GM12875 (cell line): ENCODE results near the gene RBP4.

Experiments
- H3K4me3 ChIP-seq: one replicate; pipeline ENCODE4 v1.5.1; 2011; ENCODE audit warnings: low read depth, low read length, control low read depth
- TF ChIP-seq, protein P1 (sequence below): IDR thresholded peaks from 2 replicates; pipeline ENCODE4 v1.5.1; 2011; ENCODE audit warnings: low read depth, mild to moderate bottlenecking, control low read depth, inconsistent platforms, low read length, moderate library complexity, borderline replicate concordance; ENCODE audit not compliant: insufficient read depth

The RBP4 gene

DNA sequence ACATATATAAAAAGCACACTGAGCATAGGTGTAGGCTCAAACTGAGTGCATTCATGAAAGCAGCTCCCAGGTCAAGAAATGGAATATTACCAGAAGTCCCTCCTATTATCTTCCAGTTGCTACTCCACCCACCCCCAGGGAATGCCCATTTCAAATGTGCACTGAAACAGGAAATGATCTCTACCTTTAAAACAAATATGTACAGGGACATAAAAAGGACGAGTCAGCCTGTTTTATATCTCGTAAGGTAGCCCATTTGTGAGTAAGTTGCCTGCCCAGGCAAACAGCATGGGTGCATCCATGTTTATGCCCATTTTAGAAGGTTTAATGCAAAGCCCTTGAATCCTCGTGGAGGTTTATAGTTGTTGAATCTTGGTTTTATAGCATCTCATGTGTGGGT lies 24.1 kb downstream of the RBP4 start:
- TF ChIP-seq, protein P1, sequence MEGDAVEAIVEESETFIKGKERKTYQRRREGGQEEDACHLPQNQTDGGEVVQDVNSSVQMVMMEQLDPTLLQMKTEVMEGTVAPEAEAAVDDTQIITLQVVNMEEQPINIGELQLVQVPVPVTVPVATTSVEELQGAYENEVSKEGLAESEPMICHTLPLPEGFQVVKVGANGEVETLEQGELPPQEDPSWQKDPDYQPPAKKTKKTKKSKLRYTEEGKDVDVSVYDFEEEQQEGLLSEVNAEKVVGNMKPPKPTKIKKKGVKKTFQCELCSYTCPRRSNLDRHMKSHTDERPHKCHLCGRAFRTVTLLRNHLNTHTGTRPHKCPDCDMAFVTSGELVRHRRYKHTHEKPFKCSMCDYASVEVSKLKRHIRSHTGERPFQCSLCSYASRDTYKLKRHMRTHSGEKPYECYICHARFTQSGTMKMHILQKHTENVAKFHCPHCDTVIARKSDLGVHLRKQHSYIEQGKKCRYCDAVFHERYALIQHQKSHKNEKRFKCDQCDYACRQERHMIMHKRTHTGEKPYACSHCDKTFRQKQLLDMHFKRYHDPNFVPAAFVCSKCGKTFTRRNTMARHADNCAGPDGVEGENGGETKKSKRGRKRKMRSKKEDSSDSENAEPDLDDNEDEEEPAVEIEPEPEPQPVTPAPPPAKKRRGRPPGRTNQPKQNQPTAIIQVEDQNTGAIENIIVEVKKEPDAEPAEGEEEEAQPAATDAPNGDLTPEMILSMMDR = no peak

DNA sequence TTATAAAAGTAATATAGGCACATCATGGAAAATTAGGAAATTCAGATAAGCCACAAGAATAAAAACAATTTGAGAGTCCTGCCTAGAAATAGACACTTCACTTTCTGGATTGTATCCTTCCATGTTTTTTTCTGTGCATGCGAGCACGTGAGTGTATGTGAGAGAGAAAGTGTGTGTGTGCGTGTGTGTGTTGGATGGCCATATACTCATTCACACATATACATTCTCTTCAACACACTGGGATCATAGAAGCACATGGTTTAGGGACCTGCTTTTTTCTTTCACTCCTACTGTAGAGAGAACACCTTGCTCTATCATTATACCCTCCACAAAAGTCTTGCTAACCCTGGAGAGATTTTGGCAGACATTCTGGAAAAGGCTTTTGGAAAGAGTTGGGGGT lies 27.1 kb downstream of the RBP4 start:
- TF ChIP-seq, protein P1 = no peak
- no peak overlapping the region for H3K4me3 ChIP-seq

More for the DNA sequence above, 24.1 kb downstream of the RBP4 start:
- no peak overlapping the region for H3K4me3 ChIP-seq

DNA sequence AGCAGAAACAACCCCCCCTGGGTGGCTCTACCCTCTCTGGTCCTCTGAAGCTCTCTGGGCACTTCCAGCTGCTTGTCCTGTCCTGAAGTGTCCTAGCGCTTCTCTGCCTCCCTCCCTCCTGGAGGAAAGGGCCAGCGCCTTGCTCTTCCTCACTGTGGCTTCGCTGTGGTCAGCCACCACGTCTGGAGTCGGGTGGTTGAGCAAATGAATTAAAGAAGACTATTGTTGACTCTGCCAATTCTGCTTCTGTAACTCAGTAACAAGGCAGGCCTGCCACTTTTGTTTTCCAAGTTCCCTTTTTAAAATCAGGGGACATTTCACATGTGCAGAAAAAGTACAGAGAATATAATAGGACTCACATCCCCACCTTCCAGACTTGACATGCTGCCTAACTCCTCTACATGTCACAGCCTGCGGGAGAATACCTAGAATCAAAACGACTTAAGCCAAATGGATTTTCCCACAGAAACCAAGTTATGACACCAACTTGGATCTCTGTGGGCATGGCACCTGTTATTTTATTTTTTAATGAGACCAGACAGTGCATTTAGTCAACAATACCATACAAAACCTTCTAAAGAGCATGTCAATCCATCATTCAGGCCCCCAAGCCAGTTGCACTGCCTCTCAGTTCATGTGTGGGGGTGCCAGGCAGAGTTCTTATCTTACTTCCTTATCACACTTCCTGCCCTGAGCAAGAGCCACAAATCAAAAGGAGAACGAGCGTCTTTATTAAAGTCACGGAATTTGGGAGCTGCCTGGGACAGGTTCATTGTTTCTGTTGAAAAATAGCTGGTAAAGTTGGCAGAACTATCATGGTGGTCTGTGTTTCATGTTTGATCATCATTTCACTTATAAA lies 27.8 kb downstream of the RBP4 start:
- no peak overlapping the region for H3K4me3 ChIP-seq
- TF ChIP-seq, protein P1 = no peak

DNA sequence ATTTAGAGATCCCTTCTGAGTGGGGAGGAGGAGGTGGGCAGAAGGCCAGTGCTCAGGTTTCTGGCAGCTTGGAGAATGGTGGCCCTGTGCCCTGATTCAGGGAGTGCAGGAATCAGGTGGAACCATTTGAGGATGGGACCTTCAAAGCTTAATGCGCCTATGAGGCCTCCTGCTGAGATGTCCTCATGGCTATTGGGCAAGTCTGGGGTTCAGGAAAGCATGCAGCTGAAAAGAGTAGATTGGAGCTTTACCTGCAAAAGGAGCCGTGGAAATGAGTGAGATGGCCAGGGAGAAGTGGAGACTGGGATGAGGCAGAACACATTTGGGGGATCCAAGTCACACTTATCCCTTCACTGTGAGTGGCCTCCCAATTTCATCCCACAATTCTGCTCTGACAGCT lies 28.4 kb downstream of the RBP4 start:
- TF ChIP-seq, protein P1 = no peak
- no peak overlapping the region for H3K4me3 ChIP-seq

DNA sequence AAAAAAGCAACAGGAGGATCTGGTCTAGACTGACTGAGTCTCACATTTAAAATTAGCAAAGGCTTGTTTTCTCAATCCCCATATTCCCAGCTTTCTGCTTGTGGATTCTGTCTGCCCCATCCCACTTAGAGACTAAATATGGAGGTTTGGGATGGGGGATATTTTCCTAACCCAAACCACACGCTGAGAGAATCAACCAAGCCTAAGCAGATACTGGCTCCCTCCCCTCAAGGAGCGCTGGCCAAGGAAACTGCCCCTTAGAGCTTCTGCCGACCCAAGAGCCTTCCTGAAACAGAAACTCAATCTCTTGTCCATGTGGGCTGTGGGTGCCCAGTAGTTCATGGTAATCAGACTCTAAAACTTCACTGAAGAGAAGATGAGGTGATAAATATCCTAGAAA lies 30.7 kb downstream of the RBP4 start:
- H3K4me3 ChIP-seq = no peak overlapping the region
- TF ChIP-seq, protein P1 = no peak

DNA sequence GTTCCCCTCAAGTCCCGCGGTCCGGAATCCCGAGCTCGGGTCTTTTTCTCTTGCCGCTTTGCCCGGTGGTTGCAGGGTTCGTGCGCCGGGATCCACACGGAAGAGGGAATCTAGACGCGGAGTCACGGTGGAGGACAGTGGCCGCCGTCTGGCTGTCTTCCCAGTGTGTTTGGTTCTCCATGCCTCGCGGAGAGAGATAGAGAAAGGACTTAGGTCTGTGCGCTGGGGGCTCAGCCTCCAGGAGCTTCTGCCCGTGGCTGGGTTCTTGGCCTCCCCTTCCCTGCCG lies 33.0 kb downstream of the RBP4 start:
- no peak overlapping the region for H3K4me3 ChIP-seq
- TF ChIP-seq, protein P1 = no peak
